ENCODE data around the gene CHRNA3.
"Not testable (repeated sequence)": the region's sequence is repeated elsewhere in the genome, so short reads cannot be mapped to it uniquely, and the experiment has no call there.

Gene CHRNA3

GRCh38 chr15:78616506-78616905 is 4.3 kb downstream of the CHRNA3 start:
- no peak for DNase-seq

GRCh38 chr15:78615151-78615589 is 5.6 kb downstream of the CHRNA3 start:
- DNase-seq = no peak

GRCh38 chr15:78614021-78614420 is 6.8 kb downstream of the CHRNA3 start:
- no peak for DNase-seq

GRCh38 chr15:78609551-78609950 is 11.2 kb downstream of the CHRNA3 start:
- DNase-seq = not testable (repeated sequence)

GRCh38 chr15:78605680-78606079 is 15.1 kb downstream of the CHRNA3 start:
- DNase-seq = no peak

GRCh38 chr15:78605201-78605600 is 15.6 kb downstream of the CHRNA3 start:
- no peak for DNase-seq

- no peak for DNase-seq
These were observed 16.4 kb downstream of the CHRNA3 start for GRCh38 chr15:78604420-78604819.

- DNase-seq = no peak
These were observed 17.3 kb downstream of the CHRNA3 start for GRCh38 chr15:78603467-78603866.

GRCh38 chr15:78599189-78599588 is 21.6 kb downstream of the CHRNA3 start:
- DNase-seq = no peak

GRCh38 chr15:78598348-78598747 is 22.4 kb downstream of the CHRNA3 start:
- DNase-seq = no peak

- no peak for DNase-seq
These were observed 23.2 kb downstream of the CHRNA3 start for GRCh38 chr15:78597583-78597982.

GRCh38 chr15:78574944-78575343 is 45.9 kb downstream of the CHRNA3 start:
- no peak for DNase-seq

- no peak for DNase-seq
These were observed 47.4 kb downstream of the CHRNA3 start for GRCh38 chr15:78573416-78573815.

GRCh38 chr15:78571382-78571781 is 49.4 kb downstream of the CHRNA3 start:
- no peak for DNase-seq

- no peak for DNase-seq
These were observed 50.1 kb downstream of the CHRNA3 start for GRCh38 chr15:78570710-78571109.

- DNase-seq = no peak
These were observed 53.3 kb downstream of the CHRNA3 start for GRCh38 chr15:78567531-78567930.

GRCh38 chr15:78565951-78566774 is 54.6 kb downstream of the CHRNA3 start:
- peak in 1 of 2 donors; percentile 1 for DNase-seq

GRCh38 chr15:78565097-78565950 is 55.5 kb downstream of the CHRNA3 start, which contains the start of gene CHRNA5:
TSS of gene CHRNA5 (plus strand) at chr15:78565520. CDS start at chr15:78565720, 200 bp downstream.
- peak; percentile 72 to 77 for DNase-seq

GRCh38 chr15:78564743-78565096 is 56.1 kb downstream of the CHRNA3 start:
- DNase-seq = peak in 1 of 2 donors; percentile 5

- no peak for DNase-seq
These were observed 57.7 kb downstream of the CHRNA3 start for GRCh38 chr15:78563092-78563491.

- no peak for DNase-seq
These were observed 59.3 kb downstream of the CHRNA3 start for GRCh38 chr15:78561490-78561889.

- not testable (repeated sequence) for DNase-seq
These were observed 60.6 kb downstream of the CHRNA3 start for GRCh38 chr15:78560201-78560600.

GRCh38 chr15:78552597-78552996 is 68.2 kb downstream of the CHRNA3 start:
- no peak for DNase-seq

- no peak for DNase-seq
These were observed 68.9 kb downstream of the CHRNA3 start for GRCh38 chr15:78551902-78552301.
